IMR-90 (cell line): ENCODE data around the gene MAGI1. TPM values are rescaled to one million over a fixed set of nuclear protein-coding genes. Genes with fewer than 3 reads are reported as not detected.

Source experiments
- ATAC-seq: fragments of 200-7000 bp; cut with Tn5 transposase; 2 replicates; pipeline ENCODE4 v1.9.1; 2020; ENCODE audit warnings: low read depth, mild to moderate bottlenecking, moderate library complexity
- BruUV-seq: library from RNA; stranded (reverse); fragments of 400-500 nt; replicated peaks from 2 replicates; lab custom pipeline; 2021; lab: Mats Ljungman, UMichigan
- CTCF ChIA-PET: fragments of 300-600 bp; formaldehyde crosslinking; extraction: SDS; loops from one replicate; lab custom pipeline; 2021; ENCODE audit warnings: antibody characterized with exemption; lab: Yijun Ruan, JAX
- POLR2A ChIA-PET: fragments of 300-600 bp; sonication (Branson Sonifier 250); formaldehyde crosslinking; loops from one replicate; lab custom pipeline; 2022; ENCODE audit warnings: antibody characterized with exemption; ENCODE audit not compliant: unreplicated experiment; lab: Charles Lee
- DNase-seq: peaks from one replicate; pipeline ENCODE4 v3.0.0; 2013
- H2AFZ ChIP-seq: replicated peaks from 2 replicates; pipeline ENCODE3; 2013; ENCODE audit warnings: low read length, mild to moderate bottlenecking; ENCODE audit not compliant: poor library complexity
- H2AK5ac ChIP-seq: 2 replicates; pipeline ENCODE4 v1.6.1; 2013; ENCODE audit warnings: low read depth, low read length, inconsistent platforms
- H2AK9ac ChIP-seq: replicated peaks from 2 replicates; pipeline ENCODE3; 2013; ENCODE audit warnings: mild to moderate bottlenecking, low read depth, low read length, moderate library complexity; ENCODE audit not compliant: poor library complexity
- H2BK120ac ChIP-seq: 2 replicates; pipeline ENCODE4 v1.6.1; 2013; ENCODE audit warnings: low read depth, low read length, inconsistent platforms
- H2BK15ac ChIP-seq: 3 replicates; pipeline ENCODE4 v1.6.1; 2013; ENCODE audit warnings: low read depth, low read length, inconsistent platforms
- H2BK20ac ChIP-seq: 2 replicates; pipeline ENCODE4 v1.6.1; 2013; ENCODE audit warnings: low read depth, mild to moderate bottlenecking, inconsistent platforms, low read length, moderate library complexity
- H2BK5ac ChIP-seq: 2 replicates; pipeline ENCODE4 v1.6.1; 2013; ENCODE audit warnings: mild to moderate bottlenecking, low read depth, low read length, inconsistent platforms; ENCODE audit not compliant: poor library complexity, severe bottlenecking
- H3K14ac ChIP-seq: replicated peaks from 2 replicates; pipeline ENCODE4 v1.6.1; 2013; ENCODE audit warnings: low read depth, low read length, inconsistent platforms
- H3K18ac ChIP-seq: 2 replicates; pipeline ENCODE4 v1.6.1; 2013; ENCODE audit warnings: low read depth, low read length, control low read depth
- H3K23ac ChIP-seq: 2 replicates; pipeline ENCODE4 v1.6.1; 2013; ENCODE audit warnings: low read depth, low read length, inconsistent platforms
- H3K27ac ChIP-seq: 2 replicates; pipeline ENCODE4 v1.5.1; 2013; ENCODE audit warnings: mild to moderate bottlenecking, control low read depth, low read length; ENCODE audit not compliant: insufficient read depth
- H3K27me3 ChIP-seq: 2 replicates; pipeline ENCODE4 v1.6.1; 2013; ENCODE audit warnings: low read length; ENCODE audit not compliant: control insufficient read depth, insufficient read depth
- H3K36me3 ChIP-seq: 2 replicates; pipeline ENCODE4 v1.6.1; 2013; ENCODE audit warnings: low read length, mixed read lengths; ENCODE audit not compliant: control insufficient read depth, insufficient read depth
- H3K4ac ChIP-seq: 2 replicates; pipeline ENCODE4 v1.6.1; 2013; ENCODE audit warnings: low read depth, low read length, inconsistent platforms
- H3K4me1 ChIP-seq: 2 replicates; pipeline ENCODE4 v1.6.1; 2013; ENCODE audit warnings: low read length, mixed read lengths; ENCODE audit not compliant: control insufficient read depth, insufficient read depth
- H3K4me2 ChIP-seq: 2 replicates; pipeline ENCODE4 v1.6.1; 2013; ENCODE audit warnings: low read depth, mild to moderate bottlenecking, control low read depth, low read length, moderate library complexity
- H3K4me3 ChIP-seq: 2 replicates; pipeline ENCODE4 v1.5.1; 2013; ENCODE audit warnings: low read depth, mild to moderate bottlenecking, control low read depth, low read length, moderate library complexity; ENCODE audit not compliant: insufficient read depth
- H3K56ac ChIP-seq: 2 replicates; pipeline ENCODE4 v1.6.1; 2013; ENCODE audit warnings: low read length, inconsistent platforms; ENCODE audit not compliant: insufficient read depth; ENCODE audit errors: extremely low read depth
- H3K79me1 ChIP-seq, 2 experiments: 2 replicates each; pipeline ENCODE4 v1.6.1; 2013; ENCODE audit warnings: low read length in 2 of 2, inconsistent platforms in 1 of 2, low read depth in 1 of 2
- H3K9ac ChIP-seq: 2 replicates; pipeline ENCODE4 v1.6.1; 2013; ENCODE audit warnings: low read depth, low read length, control low read depth
- H3K9me1 ChIP-seq: 2 replicates; pipeline ENCODE4 v1.6.1; 2013; ENCODE audit warnings: low read length, inconsistent platforms; ENCODE audit not compliant: insufficient read depth
- H3K9me3 ChIP-seq: 2 replicates; pipeline ENCODE4 v1.6.1; 2013; ENCODE audit warnings: low read length; ENCODE audit not compliant: control insufficient read depth, insufficient read depth
- H4K20me1 ChIP-seq: 2 replicates; pipeline ENCODE4 v1.6.1; 2013; ENCODE audit warnings: low read length, inconsistent platforms; ENCODE audit not compliant: insufficient read depth
- H4K5ac ChIP-seq: 2 replicates; pipeline ENCODE4 v1.6.1; 2013; ENCODE audit warnings: mild to moderate bottlenecking, low read depth, low read length, control low read depth
- H4K8ac ChIP-seq, 2 experiments: 2 replicates each; pipeline ENCODE4 v1.6.1; 2013; ENCODE audit warnings: low read depth in 2 of 2, low read length in 2 of 2, control low read depth in 1 of 2, inconsistent platforms in 1 of 2
- H4K91ac ChIP-seq: 2 replicates; pipeline ENCODE4 v1.6.1; 2013; ENCODE audit warnings: low read depth, low read length, inconsistent platforms; ENCODE audit not compliant: insufficient read depth
- BHLHE40 ChIP-seq: fragments of 150-350 bp; IDR thresholded peaks from 2 replicates; pipeline ENCODE4 v1.6.1; 2016; ENCODE audit warnings: mild to moderate bottlenecking, low read depth, low read length
- FOS ChIP-seq: fragments of 150-350 bp; IDR thresholded peaks from 2 replicates; pipeline ENCODE4 v1.6.1; 2016; ENCODE audit warnings: low read depth, low read length
- MAZ ChIP-seq: IDR thresholded peaks from 2 replicates; pipeline ENCODE4 v1.6.1; 2012; ENCODE audit warnings: low read depth, mild to moderate bottlenecking, low read length, improper control_type of control experiment, moderate library complexity, borderline replicate concordance
- MXI1 ChIP-seq: IDR thresholded peaks from 2 replicates; pipeline ENCODE4 v1.6.1; 2012; ENCODE audit warnings: low read depth, mild to moderate bottlenecking, low read length, moderate library complexity, borderline replicate concordance
- NFE2L2 ChIP-seq: fragments of 150-350 bp; IDR thresholded peaks from 2 replicates; pipeline ENCODE4 v1.6.1; 2016; ENCODE audit warnings: low read depth, mild to moderate bottlenecking, low read length
- POLR2A ChIP-seq: IDR thresholded peaks from 2 replicates; pipeline ENCODE4 v1.6.1; 2012; ENCODE audit warnings: mild to moderate bottlenecking, low read depth, low read length
- RAD21 ChIP-seq: IDR thresholded peaks from 2 replicates; pipeline ENCODE4 v1.6.1; 2012; ENCODE audit warnings: low read length, improper control_type of control experiment
- RFX5 ChIP-seq: IDR thresholded peaks from 2 replicates; pipeline ENCODE4 v1.8.0; 2012; ENCODE audit warnings: low read depth, mild to moderate bottlenecking, low read length, moderate library complexity
- SMC3 ChIP-seq: fragments of 150-350 bp; IDR thresholded peaks from 2 replicates; pipeline ENCODE4 v1.6.1; 2016; ENCODE audit warnings: low read depth, mild to moderate bottlenecking, antibody characterized with exemption, low read length, moderate library complexity
- WGBS, 2 experiments: methylation state at CpG; one replicate each; pipeline versions ENCODE4 v1.1.5 to v1.1.7; 2013; ENCODE audit warnings: missing lambda C conversion rate in 2 of 2; ENCODE audit not compliant: insufficient read length in 1 of 2; ENCODE audit errors: extremely low coverage in 2 of 2; 5-methylcytosine and 5-hydroxymethylcytosine counted together
- dilution Hi-C: fragments of 300-500 bp; cut with HindIII; formaldehyde crosslinking; loops from one replicate; pipeline ENCODE4 v1.14.3; 2018; ENCODE audit warnings: low sequenced_read_pairs; ENCODE audit not compliant: unreplicated experiment
- in situ Hi-C: fragments of 300-500 bp; cut with MboI; formaldehyde crosslinking; loops from 3 replicates; pipeline ENCODE4 v1.14.3; 2019; ENCODE audit warnings: low sequenced_read_pairs, inconsistent platforms, mixed read lengths
- intact Hi-C: fragments of 100-400 bp; cut with micrococcal nuclease; formaldehyde crosslinking; loops from 2 replicates; pipeline ENCODE4 v1.10.0; 2022
- polyA plus RNA-seq, 3 experiments: library from polyadenylated mRNA; depleted of rRNA; stranded (reverse); fragments of >200 nt; gene quantifications; 2 replicates each; pipeline ENCODE4 v1.2.3, GENCODE V29; 2012; ENCODE audit warnings: low replicate concordance in 1 of 3
- total RNA-seq: library from RNA; depleted of rRNA; stranded (reverse); fragments of >200 nt; gene quantifications from 2 replicates; pipeline ENCODE4 v1.2.3, GENCODE V29; 2012
- TF ChIP-seq, protein P1 (sequence below): conservative IDR thresholded peaks from 2 replicates; pipeline ENCODE4 v1.5.1; 2012; ENCODE audit warnings: mild to moderate bottlenecking, low read depth, low read length, improper control_type of control experiment

MAGI1 gene
- total and polyA plus RNA-seq, 2 of the 4 experiments (the other 2 are of a cell fraction): 14.5 to 24.2 TPM

DNA sequence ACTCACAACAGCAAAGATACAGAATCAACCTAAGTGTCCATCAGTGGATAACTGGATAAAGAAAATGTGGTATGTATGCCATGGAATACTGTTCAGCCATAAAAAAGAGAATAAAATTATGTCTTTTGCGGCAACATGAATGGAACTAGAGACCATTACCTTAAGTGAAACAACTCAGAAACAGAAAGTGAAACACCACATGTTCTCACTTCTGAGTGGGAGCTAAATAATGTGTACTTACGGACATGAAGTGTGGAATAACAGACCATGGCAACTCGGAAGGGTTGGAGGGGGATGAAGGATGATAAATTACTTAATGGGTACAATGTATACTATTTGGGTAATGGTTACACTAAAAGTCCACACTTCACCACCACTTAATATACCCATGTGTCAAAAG lies 600.6 kb downstream of the MAGI1 start:
- H4K8ac ChIP-seq: no peak overlapping the region
- intact Hi-C loops (loop anchor here (2.0 to 5.0 kb wide), 3 partner anchors 313 to 906 kb away; partner anchors contain the start of gene ADAMTS9), dilution Hi-C loops (no loop called here), in situ Hi-C loops (loop anchor here (10.0 to 25.0 kb wide), 2 partner anchors 237 to 749 kb away; no protein-coding TSS in a partner anchor)
- no peak overlapping the region for H2AFZ ChIP-seq
- no peak overlapping the region for H2BK120ac ChIP-seq
- H3K56ac ChIP-seq: no peak overlapping the region
- H3K9me1 ChIP-seq: no peaks in the 10 kb centered on the region
- no peak overlapping the region for H2AK9ac ChIP-seq
- no peaks in the 10 kb centered on the region for H3K27me3 ChIP-seq
- H4K20me1 ChIP-seq: no peaks in the 10 kb centered on the region
- H3K23ac ChIP-seq: no peak overlapping the region
- ChIA-PET POLR2A (no interaction called here), CTCF (interaction anchor here (0.6 to 1.9 kb wide), 3 partner anchors 10 to 294 kb away, joined by 3 to 6 read pairs (median 3); no protein-coding TSS in a partner anchor)
- H3K4ac ChIP-seq: no peak overlapping the region
- no CpG with 5 or more reads among the region's 3 CpGs for WGBS, 2 experiments
- no peak overlapping the region for H3K14ac ChIP-seq
- BruUV-seq: no TSS peak
- no peak overlapping the region for H3K4me3 ChIP-seq
- H3K4me2 ChIP-seq: no peak overlapping the region
- H4K91ac ChIP-seq: no peak overlapping the region
- H3K4me1 ChIP-seq: peaks cover 2% of the 10 kb centered on the region; the same call in 1 of the 2 replicates
- H2BK5ac ChIP-seq: no peak overlapping the region
- no peak overlapping the region for H2AK5ac ChIP-seq
- H2BK15ac ChIP-seq: no peak overlapping the region
- no peak overlapping the region for H2BK20ac ChIP-seq
- no peaks in the 10 kb centered on the region for H3K9me3 ChIP-seq
- DNase-seq (no peak), ATAC-seq (no peak)
- 0 out of 2 replicates have a peak, but pooled peaks cover 2% of the 10 kb centered on the region for H3K36me3 ChIP-seq
- TF ChIP-seq FOS: no peak
- TF ChIP-seq NFE2L2: no peak
- TF ChIP-seq RAD21: no peak
- TF ChIP-seq SMC3: no peak
- no peak for TF ChIP-seq POLR2A
- TF ChIP-seq, protein P1, sequence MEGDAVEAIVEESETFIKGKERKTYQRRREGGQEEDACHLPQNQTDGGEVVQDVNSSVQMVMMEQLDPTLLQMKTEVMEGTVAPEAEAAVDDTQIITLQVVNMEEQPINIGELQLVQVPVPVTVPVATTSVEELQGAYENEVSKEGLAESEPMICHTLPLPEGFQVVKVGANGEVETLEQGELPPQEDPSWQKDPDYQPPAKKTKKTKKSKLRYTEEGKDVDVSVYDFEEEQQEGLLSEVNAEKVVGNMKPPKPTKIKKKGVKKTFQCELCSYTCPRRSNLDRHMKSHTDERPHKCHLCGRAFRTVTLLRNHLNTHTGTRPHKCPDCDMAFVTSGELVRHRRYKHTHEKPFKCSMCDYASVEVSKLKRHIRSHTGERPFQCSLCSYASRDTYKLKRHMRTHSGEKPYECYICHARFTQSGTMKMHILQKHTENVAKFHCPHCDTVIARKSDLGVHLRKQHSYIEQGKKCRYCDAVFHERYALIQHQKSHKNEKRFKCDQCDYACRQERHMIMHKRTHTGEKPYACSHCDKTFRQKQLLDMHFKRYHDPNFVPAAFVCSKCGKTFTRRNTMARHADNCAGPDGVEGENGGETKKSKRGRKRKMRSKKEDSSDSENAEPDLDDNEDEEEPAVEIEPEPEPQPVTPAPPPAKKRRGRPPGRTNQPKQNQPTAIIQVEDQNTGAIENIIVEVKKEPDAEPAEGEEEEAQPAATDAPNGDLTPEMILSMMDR: no peak
- no peak for TF ChIP-seq BHLHE40
- no peak for TF ChIP-seq MXI1
- TF ChIP-seq MAZ: no peak
- TF ChIP-seq RFX5: no peak
- no peak overlapping the region for H3K27ac ChIP-seq
- H3K18ac ChIP-seq: no peak overlapping the region
- H3K9ac ChIP-seq: no peak overlapping the region
- H4K5ac ChIP-seq: no peak overlapping the region
- H3K79me1 ChIP-seq: no peaks in the 10 kb centered on the region; a peak in 1 of 4 replicates
